Suprapubic skin (tissue), 4 donors: ENCODE results near the gene ZBTB16.

Experiments used
- POLR2A ChIP-seq, 2 donors: fragments of 450-650 bp; IDR thresholded peaks; one replicate each; pipeline ENCODE4 v1.6.1; 2017; ENCODE audit warnings: antibody characterized with exemption in 2 of 2, mild to moderate bottlenecking in 2 of 2, moderate library complexity in 2 of 2
- POLR2AphosphoS5 ChIP-seq, 3 donors: sonication (generic); formaldehyde crosslinking; IDR thresholded peaks; one replicate each; pipeline ENCODE4 v1.6.1; 2017; ENCODE audit warnings: antibody characterized with exemption in 3 of 3
- TF ChIP-seq, protein P1 (sequence below), 2 donors: fragments of 200-600 bp in 1 of 2; fragments of 450-650 bp in 1 of 2; sonication (generic) in 1 of 2; IDR thresholded peaks; one replicate each; pipeline ENCODE4 v1.5.1; 2016 to 2019; ENCODE audit warnings: antibody characterized with exemption in 2 of 2, mild to moderate bottlenecking in 1 of 2, moderate library complexity in 1 of 2

GRCh38 chr11:114243461-114244372, 184.2 kb downstream of the ZBTB16 start:
- TF ChIP-seq, protein P1, sequence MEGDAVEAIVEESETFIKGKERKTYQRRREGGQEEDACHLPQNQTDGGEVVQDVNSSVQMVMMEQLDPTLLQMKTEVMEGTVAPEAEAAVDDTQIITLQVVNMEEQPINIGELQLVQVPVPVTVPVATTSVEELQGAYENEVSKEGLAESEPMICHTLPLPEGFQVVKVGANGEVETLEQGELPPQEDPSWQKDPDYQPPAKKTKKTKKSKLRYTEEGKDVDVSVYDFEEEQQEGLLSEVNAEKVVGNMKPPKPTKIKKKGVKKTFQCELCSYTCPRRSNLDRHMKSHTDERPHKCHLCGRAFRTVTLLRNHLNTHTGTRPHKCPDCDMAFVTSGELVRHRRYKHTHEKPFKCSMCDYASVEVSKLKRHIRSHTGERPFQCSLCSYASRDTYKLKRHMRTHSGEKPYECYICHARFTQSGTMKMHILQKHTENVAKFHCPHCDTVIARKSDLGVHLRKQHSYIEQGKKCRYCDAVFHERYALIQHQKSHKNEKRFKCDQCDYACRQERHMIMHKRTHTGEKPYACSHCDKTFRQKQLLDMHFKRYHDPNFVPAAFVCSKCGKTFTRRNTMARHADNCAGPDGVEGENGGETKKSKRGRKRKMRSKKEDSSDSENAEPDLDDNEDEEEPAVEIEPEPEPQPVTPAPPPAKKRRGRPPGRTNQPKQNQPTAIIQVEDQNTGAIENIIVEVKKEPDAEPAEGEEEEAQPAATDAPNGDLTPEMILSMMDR (IDR thresholded peaks at IDR 0.05): no peak
- no peak for TF ChIP-seq POLR2AphosphoS5 (IDR thresholded peaks at IDR 0.05)
- TF ChIP-seq POLR2A (IDR thresholded peaks at IDR 0.05): no peak
